GM18868 (cell line): Measurements from ENCODE around the gene RNASEL.

ENCODE experiments used
- ATAC-seq: cut with Tn5 transposase; IDR thresholded peaks from one replicate; pipeline ENCODE4 v1.9.1; 2021; ENCODE audit warnings: mild to moderate bottlenecking, moderate library complexity; ENCODE audit not compliant: unreplicated experiment

RNASEL gene

GRCh38 chr1:182621906-182622305, 32.9 kb upstream of the RNASEL start:
- ATAC-seq, result no peak

GRCh38 chr1:182620924-182621585, 32.0 kb upstream of the RNASEL start:
- ATAC-seq, result no peak

- no peak for ATAC-seq
Observed at GRCh38 chr1:182617734-182618351, 28.8 kb upstream of the RNASEL start.

- no peak for ATAC-seq
Observed at GRCh38 chr1:182617014-182617429, 28.0 kb upstream of the RNASEL start.

- peak; percentile 81 for ATAC-seq
Observed at GRCh38 chr1:182616130-182617013, 27.3 kb upstream of the RNASEL start.

- peak; percentile 28 for ATAC-seq
Observed at GRCh38 chr1:182615468-182616129, 26.5 kb upstream of the RNASEL start.

- peak; percentile 30 for ATAC-seq
Observed at GRCh38 chr1:182614796-182615454, 25.9 kb upstream of the RNASEL start.

- ATAC-seq, result no peak
Observed at GRCh38 chr1:182611787-182612186, 22.7 kb upstream of the RNASEL start.

- ATAC-seq, result no peak
Observed at GRCh38 chr1:182611326-182611725, 22.3 kb upstream of the RNASEL start.

GRCh38 chr1:182610606-182611194, 21.6 kb upstream of the RNASEL start:
- ATAC-seq, result no peak

- no peak for ATAC-seq
Observed at GRCh38 chr1:182608845-182609610, 20.0 kb upstream of the RNASEL start.

GRCh38 chr1:182608236-182608635, 19.2 kb upstream of the RNASEL start:
- ATAC-seq, result no peak

- ATAC-seq, result no peak
Observed at GRCh38 chr1:182607566-182607965, 18.5 kb upstream of the RNASEL start.

GRCh38 chr1:182604175-182605164, 15.4 kb upstream of the RNASEL start, which contains the start of gene RGS16:
RGS16 (minus strand) TSS chr1:182604389; CDS start chr1:182604259, 130 bp downstream.
- peak; percentile 91 for ATAC-seq

GRCh38 chr1:182603646-182604174, 14.7 kb upstream of the RNASEL start:
- peak; percentile 1 for ATAC-seq

- no peak for ATAC-seq
Observed at GRCh38 chr1:182602935-182603645, 14.0 kb upstream of the RNASEL start.

- no peak for ATAC-seq
Observed at GRCh38 chr1:182601913-182602312, 12.9 kb upstream of the RNASEL start.
